ENCODE measurements around the gene CDC27. TPM values are rescaled to one million over a fixed set of nuclear protein-coding genes. Genes with fewer than 3 reads are reported as not detected.

Gene CDC27
- total and polyA plus RNA-seq, 2 of the 4 experiments (the other 2 are of a cell fraction) = 47.7 to 190 TPM

GRCh38 chr17:47197821-47198220 lies 8.7 kb upstream of the CDC27 start:
- in situ Hi-C loops (cut with MboI; ENCODE audit: low sequenced_read_pairs) = no loop called here
- no peak overlapping the region for H2AK9ac ChIP-seq (replicated peaks; ENCODE audit: low read depth, low read length, poor library complexity)
- dilution Hi-C loops (cut with HindIII; ENCODE audit: low sequenced_read_pairs, unreplicated experiment) = no loop called here
- no peaks in the 10 kb centered on the region for H3K4me1 ChIP-seq (ENCODE audit: control insufficient read depth, insufficient read depth, low read length)
- H3K9me3 ChIP-seq (ENCODE audit: control insufficient read depth, insufficient read depth, low read length) = no peaks in the 10 kb centered on the region
- H3K27me3 ChIP-seq (ENCODE audit: control insufficient read depth, insufficient read depth, low read length) = no peaks in the 10 kb centered on the region
- CTCF ChIA-PET = no interaction called here
- no peak overlapping the region for H2AK5ac ChIP-seq (ENCODE audit: low read depth, low read length)
- no peak overlapping the region for H4K8ac ChIP-seq (ENCODE audit: low read depth in 2 of 2, low read length in 2 of 2)
- no peak overlapping the region for H3K9ac ChIP-seq (ENCODE audit: low read depth, low read length)
- H3K4me2 ChIP-seq (ENCODE audit: low read depth, low read length) = no peak overlapping the region
- no peak overlapping the region for H2AFZ ChIP-seq (replicated peaks; ENCODE audit: low read length, poor library complexity)
- intact Hi-C loops (cut with micrococcal nuclease) = no loop called here
- H3K27ac ChIP-seq (ENCODE audit: insufficient read depth, low read length) = no peak overlapping the region
- no peaks in the 10 kb centered on the region for H4K20me1 ChIP-seq (ENCODE audit: insufficient read depth, low read length)
- POLR2A ChIA-PET (ENCODE audit: unreplicated experiment) = interaction anchor here (0.5 kb wide), 1 partner anchor 804 kb away, joined by 4 read pairs; no protein-coding TSS in a partner anchor
- H3K18ac ChIP-seq (ENCODE audit: low read depth, low read length) = no peak overlapping the region
- no peak overlapping the region for H2BK15ac ChIP-seq (ENCODE audit: low read depth, low read length)
- no peak overlapping the region for H3K23ac ChIP-seq (ENCODE audit: low read depth, low read length)
- H3K79me1 ChIP-seq (ENCODE audit: low read depth in 1 of 2, low read length in 2 of 2) = no peaks in the 10 kb centered on the region
- no peak overlapping the region for H2BK5ac ChIP-seq (ENCODE audit: low read depth, low read length, poor library complexity, severe bottlenecking)
- ATAC-seq (ENCODE audit: low read depth) (peak; percentile 69), DNase-seq (no peak)
- no peak for TF ChIP-seq CHD1 (IDR thresholded peaks at IDR 0.05; ENCODE audit: low read depth, low read length)
- no peak for TF ChIP-seq CEBPB (IDR thresholded peaks at IDR 0.05; ENCODE audit: low read depth, low read length)
- no peak for TF ChIP-seq BHLHE40 (IDR thresholded peaks at IDR 0.05; ENCODE audit: low read depth, low read length)
- TF ChIP-seq RFX5 (IDR thresholded peaks at IDR 0.05; ENCODE audit: low read depth, low read length) = no peak
- no peak for TF ChIP-seq RAD21 (IDR thresholded peaks at IDR 0.05; ENCODE audit: low read length)
- no peak for TF ChIP-seq MXI1 (IDR thresholded peaks at IDR 0.05; ENCODE audit: borderline replicate concordance, low read depth, low read length)
- no peak for TF ChIP-seq SMC3 (IDR thresholded peaks at IDR 0.05; ENCODE audit: low read depth, low read length)
- no peak for TF ChIP-seq POLR2A (IDR thresholded peaks at IDR 0.05; ENCODE audit: low read depth, low read length)
- no peak for TF ChIP-seq FOS (IDR thresholded peaks at IDR 0.05; ENCODE audit: low read depth, low read length)
- no peak overlapping the region for H2BK120ac ChIP-seq (ENCODE audit: low read depth, low read length)
- BruUV-seq (replicated peaks) = no TSS peak
- no peaks in the 10 kb centered on the region for H3K9me1 ChIP-seq (ENCODE audit: insufficient read depth, low read length)
- H3K14ac ChIP-seq (replicated peaks; ENCODE audit: low read depth, low read length) = no peak overlapping the region
- H3K4ac ChIP-seq (ENCODE audit: low read depth, low read length) = no peak overlapping the region
- no peak overlapping the region for H3K4me3 ChIP-seq (ENCODE audit: insufficient read depth, low read depth, low read length)
- no peak overlapping the region for H2BK20ac ChIP-seq (ENCODE audit: low read depth, low read length)
- H4K91ac ChIP-seq (ENCODE audit: insufficient read depth, low read depth, low read length) = no peak overlapping the region
- no peaks in the 10 kb centered on the region for H3K36me3 ChIP-seq (ENCODE audit: control insufficient read depth, insufficient read depth, low read length)
- H4K5ac ChIP-seq (ENCODE audit: low read depth, low read length) = no peak overlapping the region
- H3K56ac ChIP-seq (ENCODE audit: extremely low read depth, insufficient read depth, low read length) = no peak overlapping the region
